ENCODE data around the gene DAD1.
A peak's percentile ranks its signal among the peaks of the same experiment; 100 is the strongest.

The DAD1 gene

GRCh38 chr14:22602862-22603261 lies 13.8 kb upstream of the DAD1 start:
- H3K4me2 ChIP-seq (ENCODE audit: low read length): no peak overlapping the region
- no peak overlapping the region for H4K8ac ChIP-seq (ENCODE audit: low read depth, low read length)
- no peak overlapping the region for H2BK5ac ChIP-seq (ENCODE audit: low read length)
- H3K23ac ChIP-seq (ENCODE audit: low read length): no peak overlapping the region
- no peak overlapping the region for H2BK120ac ChIP-seq (ENCODE audit: low read depth, low read length)
- no peak overlapping the region for H4K5ac ChIP-seq (ENCODE audit: low read length)
- H3K79me2 ChIP-seq (ENCODE audit: control insufficient read depth, insufficient read depth, low read length): peaks cover 9% of the 10 kb centered on the region
- no peak overlapping the region for H3K27ac ChIP-seq (ENCODE audit: low read depth, low read length)
- H3K36me3 ChIP-seq (ENCODE audit: control insufficient read depth, insufficient read depth, low read length): peaks cover 16% of the 10 kb centered on the region
- H3K4ac ChIP-seq (ENCODE audit: low read depth, low read length): no peak overlapping the region
- H3K79me1 ChIP-seq (ENCODE audit: low read length): peaks cover 7% of the 10 kb centered on the region
- H2BK15ac ChIP-seq (replicated peaks; ENCODE audit: low read depth): no peak overlapping the region
- no peak overlapping the region for H3K56ac ChIP-seq (ENCODE audit: low read length)
- H3K4me3 ChIP-seq (ENCODE audit: low read length): no peak overlapping the region
- no peak for DNase-seq
- no peak overlapping the region for H2AK5ac ChIP-seq (ENCODE audit: low read length)
- no peaks in the 10 kb centered on the region for H3K27me3 ChIP-seq (ENCODE audit: insufficient read depth, low read length, poor library complexity)
- no peak overlapping the region for H3K18ac ChIP-seq (ENCODE audit: low read length)
- H3K4me1 ChIP-seq (ENCODE audit: control insufficient read depth, low read depth, low read length): peaks cover 4% of the 10 kb centered on the region
- no peak overlapping the region for H3K9ac ChIP-seq (ENCODE audit: low read length)

- H3K4me3 ChIP-seq (ENCODE audit: low read length): no peak overlapping the region
- H2BK15ac ChIP-seq (replicated peaks; ENCODE audit: low read depth): no peak overlapping the region
- H4K5ac ChIP-seq (ENCODE audit: low read length): no peak overlapping the region
- no peak overlapping the region for H3K9ac ChIP-seq (ENCODE audit: low read length)
- no peak overlapping the region for H2BK120ac ChIP-seq (ENCODE audit: low read depth, low read length)
- peaks cover 16% of the 10 kb centered on the region for H3K36me3 ChIP-seq (ENCODE audit: control insufficient read depth, insufficient read depth, low read length)
- no peak overlapping the region for H3K4ac ChIP-seq (ENCODE audit: low read depth, low read length)
- DNase-seq: no peak
- H3K56ac ChIP-seq (ENCODE audit: low read length): no peak overlapping the region
- WGBS (ENCODE audit: extremely low coverage, insufficient coverage, low lambda C conversion rate): 100% methylated on average over 1 of the region's 5 CpGs
- H3K79me1 ChIP-seq (ENCODE audit: low read length): peaks cover 7% of the 10 kb centered on the region
- peaks cover 9% of the 10 kb centered on the region for H3K79me2 ChIP-seq (ENCODE audit: control insufficient read depth, insufficient read depth, low read length)
- H3K18ac ChIP-seq (ENCODE audit: low read length): no peak overlapping the region
- H3K23ac ChIP-seq (ENCODE audit: low read length): no peak overlapping the region
- H3K27me3 ChIP-seq (ENCODE audit: insufficient read depth, low read length, poor library complexity): no peaks in the 10 kb centered on the region
- H3K27ac ChIP-seq (ENCODE audit: low read depth, low read length): no peak overlapping the region
- H3K4me1 ChIP-seq (ENCODE audit: control insufficient read depth, low read depth, low read length): peaks cover 9% of the 10 kb centered on the region
- no peak overlapping the region for H2BK5ac ChIP-seq (ENCODE audit: low read length)
- H4K8ac ChIP-seq (ENCODE audit: low read depth, low read length): no peak overlapping the region
- no peak overlapping the region for H3K4me2 ChIP-seq (ENCODE audit: low read length)
- no peak overlapping the region for H2AK5ac ChIP-seq (ENCODE audit: low read length)
Measured at GRCh38 chr14:22601996-22602395, 13.0 kb upstream of the DAD1 start.

- no peaks in the 10 kb centered on the region for H3K27me3 ChIP-seq (ENCODE audit: insufficient read depth, low read length, poor library complexity)
- no peak overlapping the region for H3K27ac ChIP-seq (ENCODE audit: low read depth, low read length)
- H2AK5ac ChIP-seq (ENCODE audit: low read length): no peak overlapping the region
- WGBS (ENCODE audit: extremely low coverage, insufficient coverage, low lambda C conversion rate): no CpG with 5 or more reads among the region's 2 CpGs
- no peak for DNase-seq
- no peak overlapping the region for H3K4ac ChIP-seq (ENCODE audit: low read depth, low read length)
- H3K4me1 ChIP-seq (ENCODE audit: control insufficient read depth, low read depth, low read length): peaks cover 9% of the 10 kb centered on the region
- peaks cover 9% of the 10 kb centered on the region for H3K79me2 ChIP-seq (ENCODE audit: control insufficient read depth, insufficient read depth, low read length)
- H3K9ac ChIP-seq (ENCODE audit: low read length): no peak overlapping the region
- H2BK15ac ChIP-seq (replicated peaks; ENCODE audit: low read depth): no peak overlapping the region
- no peak overlapping the region for H3K4me2 ChIP-seq (ENCODE audit: low read length)
- H4K5ac ChIP-seq (ENCODE audit: low read length): no peak overlapping the region
- H3K79me1 ChIP-seq (ENCODE audit: low read length): peaks cover 7% of the 10 kb centered on the region
- H3K23ac ChIP-seq (ENCODE audit: low read length): no peak overlapping the region
- peaks cover 15% of the 10 kb centered on the region for H3K36me3 ChIP-seq (ENCODE audit: control insufficient read depth, insufficient read depth, low read length)
- H3K56ac ChIP-seq (ENCODE audit: low read length): no peak overlapping the region
- no peak overlapping the region for H3K18ac ChIP-seq (ENCODE audit: low read length)
- H2BK5ac ChIP-seq (ENCODE audit: low read length): no peak overlapping the region
- no peak overlapping the region for H4K8ac ChIP-seq (ENCODE audit: low read depth, low read length)
- no peak overlapping the region for H2BK120ac ChIP-seq (ENCODE audit: low read depth, low read length)
- H3K4me3 ChIP-seq (ENCODE audit: low read length): no peak overlapping the region
Measured at GRCh38 chr14:22601456-22601855, 12.4 kb upstream of the DAD1 start.

- Histone ChIP-seq H3K27me3 (ENCODE audit: insufficient read depth, low read length, poor library complexity) (no peaks in the 10 kb centered on the region), H2BK5ac (ENCODE audit: low read length) (no peak overlapping the region), H3K27ac (ENCODE audit: low read depth, low read length) (no peak overlapping the region), H2BK15ac (replicated peaks; ENCODE audit: low read depth) (no peak overlapping the region), H4K5ac (ENCODE audit: low read length) (no peak overlapping the region), H3K9ac (ENCODE audit: low read length) (peak overlapping the region; percentile 11), H3K23ac (ENCODE audit: low read length) (no peak overlapping the region), H4K8ac (ENCODE audit: low read depth, low read length) (no peak overlapping the region), H3K4ac (ENCODE audit: low read depth, low read length) (no peak overlapping the region), H3K56ac (ENCODE audit: low read length) (no peak overlapping the region), H3K4me2 (ENCODE audit: low read length) (no peak overlapping the region), H3K4me1 (ENCODE audit: control insufficient read depth, low read depth, low read length) (peaks cover 9% of the 10 kb centered on the region), H3K36me3 (ENCODE audit: control insufficient read depth, insufficient read depth, low read length) (peaks cover 10% of the 10 kb centered on the region), H3K4me3 (ENCODE audit: low read length) (no peak overlapping the region), H2BK120ac (ENCODE audit: low read depth, low read length) (no peak overlapping the region), H3K79me1 (ENCODE audit: low read length) (peaks cover 7% of the 10 kb centered on the region), H3K79me2 (ENCODE audit: control insufficient read depth, insufficient read depth, low read length) (peaks cover 9% of the 10 kb centered on the region), H3K18ac (ENCODE audit: low read length) (no peak overlapping the region), H2AK5ac (ENCODE audit: low read length) (no peak overlapping the region)
- DNase-seq: no peak
Measured at GRCh38 chr14:22600027-22600426, 11.0 kb upstream of the DAD1 start.

GRCh38 chr14:22599349-22599748 lies 10.3 kb upstream of the DAD1 start:
- H3K56ac ChIP-seq (ENCODE audit: low read length): peak overlapping the region; percentile 91
- H3K36me3 ChIP-seq (ENCODE audit: control insufficient read depth, insufficient read depth, low read length): peaks cover 10% of the 10 kb centered on the region
- WGBS (ENCODE audit: extremely low coverage, insufficient coverage, low lambda C conversion rate): no CpG with 5 or more reads among the region's 3 CpGs
- peak overlapping the region; percentile 25 for H2BK5ac ChIP-seq (ENCODE audit: low read length)
- peaks cover 9% of the 10 kb centered on the region for H3K4me1 ChIP-seq (ENCODE audit: control insufficient read depth, low read depth, low read length)
- no peak overlapping the region for H3K23ac ChIP-seq (ENCODE audit: low read length)
- H3K4me3 ChIP-seq (ENCODE audit: low read length): peak overlapping the region; percentile 91
- peak overlapping the region; percentile 43 for H3K18ac ChIP-seq (ENCODE audit: low read length)
- DNase-seq: no peak
- H3K79me1 ChIP-seq (ENCODE audit: low read length): peaks cover 7% of the 10 kb centered on the region
- peak overlapping the region; percentile 67 for H3K4me2 ChIP-seq (ENCODE audit: low read length)
- no peak overlapping the region for H4K8ac ChIP-seq (ENCODE audit: low read depth, low read length)
- H4K5ac ChIP-seq (ENCODE audit: low read length): no peak overlapping the region
- H3K4ac ChIP-seq (ENCODE audit: low read depth, low read length): peak overlapping the region; percentile 48
- H3K9ac ChIP-seq (ENCODE audit: low read length): peak overlapping the region; percentile 86
- no peak overlapping the region for H2BK15ac ChIP-seq (replicated peaks; ENCODE audit: low read depth)
- H3K27ac ChIP-seq (ENCODE audit: low read depth, low read length): no peak overlapping the region
- peak overlapping the region; percentile 87 for H2AK5ac ChIP-seq (ENCODE audit: low read length)
- no peaks in the 10 kb centered on the region for H3K27me3 ChIP-seq (ENCODE audit: insufficient read depth, low read length, poor library complexity)
- H2BK120ac ChIP-seq (ENCODE audit: low read depth, low read length): peak overlapping the region; percentile 34
- peaks cover 9% of the 10 kb centered on the region for H3K79me2 ChIP-seq (ENCODE audit: control insufficient read depth, insufficient read depth, low read length)

- no peak overlapping the region for H4K5ac ChIP-seq (ENCODE audit: low read length)
- H3K23ac ChIP-seq (ENCODE audit: low read length): no peak overlapping the region
- no peak overlapping the region for H4K8ac ChIP-seq (ENCODE audit: low read depth, low read length)
- H2BK120ac ChIP-seq (ENCODE audit: low read depth, low read length): peak overlapping the region; percentile 34
- no peak overlapping the region for H3K4ac ChIP-seq (ENCODE audit: low read depth, low read length)
- H3K9ac ChIP-seq (ENCODE audit: low read length): peak overlapping the region; percentile 86
- no peak overlapping the region for H2BK5ac ChIP-seq (ENCODE audit: low read length)
- H3K27me3 ChIP-seq (ENCODE audit: insufficient read depth, low read length, poor library complexity): no peaks in the 10 kb centered on the region
- peaks cover 9% of the 10 kb centered on the region for H3K79me2 ChIP-seq (ENCODE audit: control insufficient read depth, insufficient read depth, low read length)
- H2AK5ac ChIP-seq (ENCODE audit: low read length): no peak overlapping the region
- H3K79me1 ChIP-seq (ENCODE audit: low read length): peaks cover 7% of the 10 kb centered on the region
- H3K4me1 ChIP-seq (ENCODE audit: control insufficient read depth, low read depth, low read length): peaks cover 12% of the 10 kb centered on the region
- peaks cover 10% of the 10 kb centered on the region for H3K36me3 ChIP-seq (ENCODE audit: control insufficient read depth, insufficient read depth, low read length)
- no peak overlapping the region for H3K27ac ChIP-seq (ENCODE audit: low read depth, low read length)
- H3K4me2 ChIP-seq (ENCODE audit: low read length): peak overlapping the region; percentile 67
- H2BK15ac ChIP-seq (replicated peaks; ENCODE audit: low read depth): no peak overlapping the region
- peak overlapping the region; percentile 91 for H3K56ac ChIP-seq (ENCODE audit: low read length)
- peak; percentile 81 for DNase-seq
- H3K4me3 ChIP-seq (ENCODE audit: low read length): peak overlapping the region; percentile 91
- H3K18ac ChIP-seq (ENCODE audit: low read length): peak overlapping the region; percentile 55
- no CpG with 5 or more reads among the region's 5 CpGs for WGBS (ENCODE audit: extremely low coverage, insufficient coverage, low lambda C conversion rate)
Measured at GRCh38 chr14:22598896-22599244, 9.8 kb upstream of the DAD1 start.
